ENCODE measurements around the gene GUCA2B. TPM values are rescaled to one million over a fixed set of nuclear protein-coding genes. Genes with fewer than 3 reads are reported as not detected.

The GUCA2B gene
- total RNA-seq, 3 donors from 2014 or later = 153 to 381 (median 176) TPM

GRCh38 chr1:42154685-42155084 is 1.5 kb downstream of the GUCA2B start:
- no peak for TF ChIP-seq CTCF (IDR thresholded peaks at IDR 0.05)
- no peak overlapping the region for H3K4me3 ChIP-seq
- DNase-seq = no peak
- no peaks in the 10 kb centered on the region for H3K9me3 ChIP-seq
- no peak for ATAC-seq
- no peaks in the 10 kb centered on the region for H3K36me3 ChIP-seq (ENCODE audit: low read depth)
- peaks cover 15% of the 10 kb centered on the region for H3K4me1 ChIP-seq (ENCODE audit: low read depth)
- intact Hi-C loops (cut with DNase I, micrococcal nuclease) = no loop called here

- DNase-seq (no peak), ATAC-seq (no peak)
- Histone ChIP-seq H3K9me3 (no peaks in the 10 kb centered on the region), H3K4me1 (ENCODE audit: low read depth) (peaks cover 15% of the 10 kb centered on the region), H3K4me3 (no peak overlapping the region), H3K36me3 (ENCODE audit: low read depth) (no peaks in the 10 kb centered on the region)
- intact Hi-C loops (cut with DNase I, micrococcal nuclease) = no loop called here
- TF ChIP-seq CTCF (IDR thresholded peaks at IDR 0.05) = no peak
These were observed 2.2 kb downstream of the GUCA2B start for GRCh38 chr1:42155362-42155761.

- Histone ChIP-seq H3K9me3 (peaks cover 5% of the 10 kb centered on the region), H3K36me3 (ENCODE audit: low read depth) (no peaks in the 10 kb centered on the region), H3K4me1 (ENCODE audit: low read depth) (peaks cover 11% of the 10 kb centered on the region), H3K4me3 (no peak overlapping the region)
- no peak for ATAC-seq
- intact Hi-C loops (cut with DNase I, micrococcal nuclease) = no loop called here
- no peak for DNase-seq
- TF ChIP-seq CTCF (IDR thresholded peaks at IDR 0.05) = no peak
These were observed 4.5 kb downstream of the GUCA2B start for GRCh38 chr1:42157667-42158066.

- H3K4me1 ChIP-seq (ENCODE audit: low read depth) = peaks cover 9% of the 10 kb centered on the region
- no peaks in the 10 kb centered on the region for H3K36me3 ChIP-seq (ENCODE audit: low read depth)
- no peak for TF ChIP-seq CTCF (IDR thresholded peaks at IDR 0.05)
- DNase-seq = no peak
- H3K4me3 ChIP-seq = no peak overlapping the region
- intact Hi-C loops (cut with DNase I, micrococcal nuclease) = no loop called here
- H3K9me3 ChIP-seq = peaks cover 5% of the 10 kb centered on the region
- ATAC-seq = no peak
These were observed 5.0 kb downstream of the GUCA2B start for GRCh38 chr1:42158189-42158588.

GRCh38 chr1:42162181-42162580 is 9.0 kb downstream of the GUCA2B start:
- ATAC-seq = no peak
- TF ChIP-seq CTCF (IDR thresholded peaks at IDR 0.05) = no peak
- intact Hi-C loops (cut with DNase I, micrococcal nuclease) = no loop called here

GRCh38 chr1:42163114-42163513 is 9.9 kb downstream of the GUCA2B start:
- no peak for ATAC-seq
- intact Hi-C loops (cut with DNase I, micrococcal nuclease) = no loop called here
- no peaks in the 10 kb centered on the region for H3K36me3 ChIP-seq (ENCODE audit: low read depth)
- no peak for TF ChIP-seq CTCF (IDR thresholded peaks at IDR 0.05)
- peaks cover 5% of the 10 kb centered on the region for H3K9me3 ChIP-seq
- no peak for DNase-seq
- peaks cover 23% of the 10 kb centered on the region for H3K4me1 ChIP-seq (ENCODE audit: low read depth)
- no peak overlapping the region for H3K4me3 ChIP-seq

More at GRCh38 chr1:42162181-42162580, 9.0 kb downstream of the GUCA2B start:
- no peaks in the 10 kb centered on the region for H3K36me3 ChIP-seq (ENCODE audit: low read depth)
- no peak overlapping the region for H3K4me3 ChIP-seq
- peaks cover 5% of the 10 kb centered on the region for H3K9me3 ChIP-seq
- DNase-seq = no peak
- H3K4me1 ChIP-seq (ENCODE audit: low read depth) = peaks cover 21% of the 10 kb centered on the region
